Loucy (cell line): ENCODE measurements around the gene JPH2.
"Not testable (repeated sequence)": the region's sequence is repeated elsewhere in the genome, so short reads cannot be mapped to it uniquely, and the experiment has no call there.

Experiments used
- H2AFZ ChIP-seq: fragments of 200-600 bp; sonication (generic); 2 replicates; pipeline ENCODE4 v1.6.0; 2016; ENCODE audit warnings: antibody characterized with exemption, mild to moderate bottlenecking, low read length, moderate library complexity
- H3F3A ChIP-seq: fragments of 200-600 bp; 2 replicates; pipeline ENCODE4 v1.6.0; 2016; ENCODE audit warnings: antibody characterized with exemption, low read depth, mild to moderate bottlenecking
- H3K27me3 ChIP-seq: fragments of 200-600 bp; sonication (generic); 2 replicates; pipeline ENCODE4 v1.6.1; 2014; ENCODE audit warnings: low read length, mild to moderate bottlenecking; ENCODE audit not compliant: insufficient read depth, poor library complexity, severe bottlenecking
- H3K36me3 ChIP-seq: fragments of 200-600 bp; sonication (generic); 2 replicates; pipeline ENCODE4 v1.6.1; 2016; ENCODE audit warnings: low read length; ENCODE audit not compliant: insufficient read depth
- H3K4me1 ChIP-seq: fragments of 200-600 bp; sonication (generic); 2 replicates; pipeline ENCODE4 v1.5.1; 2014; ENCODE audit warnings: low read length, mild to moderate bottlenecking; ENCODE audit not compliant: insufficient read depth, poor library complexity, severe bottlenecking
- H3K4me2 ChIP-seq: fragments of 200-600 bp; sonication (generic); 2 replicates; pipeline ENCODE4 v1.6.0; 2014; ENCODE audit warnings: antibody characterized with exemption, low read length, low read depth, mild to moderate bottlenecking; ENCODE audit not compliant: poor library complexity, severe bottlenecking
- H3K4me3 ChIP-seq: fragments of 200-600 bp; sonication (generic); 2 replicates; pipeline ENCODE4 v1.5.1; 2014; ENCODE audit warnings: low read length, mild to moderate bottlenecking, mixed read lengths; ENCODE audit not compliant: poor library complexity, severe bottlenecking
- H3K79me2 ChIP-seq: fragments of 200-600 bp; sonication (generic); 2 replicates; pipeline ENCODE4 v1.6.1; 2014; ENCODE audit warnings: low read length; ENCODE audit not compliant: insufficient read depth
- H3K9ac ChIP-seq: fragments of 200-600 bp; sonication (generic); 2 replicates; pipeline ENCODE4 v1.6.0; 2014; ENCODE audit warnings: mild to moderate bottlenecking, low read depth, low read length, moderate library complexity; ENCODE audit not compliant: poor library complexity, severe bottlenecking
- H3K9me2 ChIP-seq: fragments of 200-600 bp; sonication (generic); replicated peaks from 2 replicates; pipeline ENCODE4 v1.6.1; 2016; ENCODE audit warnings: low read depth, low read length, mixed read lengths
- H3K9me3 ChIP-seq: fragments of 200-600 bp; sonication (generic); 2 replicates; pipeline ENCODE4 v1.6.1; 2014; ENCODE audit warnings: mild to moderate bottlenecking, antibody characterized with exemption, low read length, low read depth; ENCODE audit not compliant: insufficient read depth
- H4K20me1 ChIP-seq: fragments of 200-600 bp; sonication (generic); 2 replicates; pipeline ENCODE4 v1.6.0; 2014; ENCODE audit warnings: antibody characterized with exemption, low read length, mild to moderate bottlenecking; ENCODE audit not compliant: insufficient read depth, poor library complexity, severe bottlenecking
- EZH2phosphoT487 ChIP-seq: fragments of 200-600 bp; IDR thresholded peaks from 2 replicates; pipeline ENCODE4 v1.6.1; 2018; ENCODE audit warnings: antibody characterized with exemption, mild to moderate bottlenecking, moderate library complexity, borderline replicate concordance
- TF ChIP-seq, protein P1 (sequence below): fragments of 200-600 bp; sonication (generic); conservative IDR thresholded peaks from 2 replicates; pipeline ENCODE4 v1.5.1; 2014; ENCODE audit warnings: mild to moderate bottlenecking, antibody characterized with exemption, low read length

JPH2 gene

GRCh38 chr20:44190197-44190852, 3.3 kb upstream of the JPH2 start:
- not testable (repeated sequence) for H3K36me3 ChIP-seq, H3K27me3 ChIP-seq, H3K9ac ChIP-seq, H3K4me3 ChIP-seq, H3F3A ChIP-seq, H3K9me3 ChIP-seq, H3K4me1 ChIP-seq, H3K4me2 ChIP-seq, H3K9me2 ChIP-seq, H3K79me2 ChIP-seq, H4K20me1 ChIP-seq
- TF ChIP-seq, protein P1, sequence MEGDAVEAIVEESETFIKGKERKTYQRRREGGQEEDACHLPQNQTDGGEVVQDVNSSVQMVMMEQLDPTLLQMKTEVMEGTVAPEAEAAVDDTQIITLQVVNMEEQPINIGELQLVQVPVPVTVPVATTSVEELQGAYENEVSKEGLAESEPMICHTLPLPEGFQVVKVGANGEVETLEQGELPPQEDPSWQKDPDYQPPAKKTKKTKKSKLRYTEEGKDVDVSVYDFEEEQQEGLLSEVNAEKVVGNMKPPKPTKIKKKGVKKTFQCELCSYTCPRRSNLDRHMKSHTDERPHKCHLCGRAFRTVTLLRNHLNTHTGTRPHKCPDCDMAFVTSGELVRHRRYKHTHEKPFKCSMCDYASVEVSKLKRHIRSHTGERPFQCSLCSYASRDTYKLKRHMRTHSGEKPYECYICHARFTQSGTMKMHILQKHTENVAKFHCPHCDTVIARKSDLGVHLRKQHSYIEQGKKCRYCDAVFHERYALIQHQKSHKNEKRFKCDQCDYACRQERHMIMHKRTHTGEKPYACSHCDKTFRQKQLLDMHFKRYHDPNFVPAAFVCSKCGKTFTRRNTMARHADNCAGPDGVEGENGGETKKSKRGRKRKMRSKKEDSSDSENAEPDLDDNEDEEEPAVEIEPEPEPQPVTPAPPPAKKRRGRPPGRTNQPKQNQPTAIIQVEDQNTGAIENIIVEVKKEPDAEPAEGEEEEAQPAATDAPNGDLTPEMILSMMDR, result peak; percentile 82
- peak overlapping the region; percentile 58; the same call in 1 of the 2 replicates for H2AFZ ChIP-seq

GRCh38 chr20:44188752-44189151, 1.8 kb upstream of the JPH2 start:
- no peaks in the 10 kb centered on the region for H3K79me2 ChIP-seq
- TF ChIP-seq EZH2phosphoT487, result no peak
- TF ChIP-seq, protein P1, result no peak
- H3K9ac ChIP-seq, result no peak overlapping the region
- H3K4me1 ChIP-seq, result no peaks in the 10 kb centered on the region
- no peak overlapping the region for H3K4me3 ChIP-seq
- H3F3A ChIP-seq, result no peaks in the 10 kb centered on the region
- H3K4me2 ChIP-seq, result no peak overlapping the region
- no peaks in the 10 kb centered on the region for H3K27me3 ChIP-seq
- no peaks in the 10 kb centered on the region for H3K9me2 ChIP-seq
- no peak overlapping the region; the same call in 1 of the 2 replicates for H2AFZ ChIP-seq
- H3K9me3 ChIP-seq, result no peaks in the 10 kb centered on the region
- H4K20me1 ChIP-seq, result no peaks in the 10 kb centered on the region
- no peaks in the 10 kb centered on the region for H3K36me3 ChIP-seq

GRCh38 chr20:44187772-44188709, 1.1 kb upstream of the JPH2 start:
- Histone ChIP-seq H3K36me3 (no peaks in the 10 kb centered on the region), H3K9me3 (no peaks in the 10 kb centered on the region), H3K27me3 (no peaks in the 10 kb centered on the region), H2AFZ (peak overlapping the region; percentile 19; the same call in 1 of the 2 replicates), H3F3A (no peaks in the 10 kb centered on the region), H3K4me3 (peak overlapping the region; percentile 35), H3K4me1 (no peaks in the 10 kb centered on the region), H3K9me2 (no peaks in the 10 kb centered on the region), H3K9ac (no peak overlapping the region), H4K20me1 (no peaks in the 10 kb centered on the region), H3K79me2 (no peaks in the 10 kb centered on the region), H3K4me2 (peak overlapping the region; percentile 13)
- TF ChIP-seq, protein P1, result no peak
- no peak for TF ChIP-seq EZH2phosphoT487
